Measurements from ENCODE around the gene RIMS1.

Gene RIMS1

GRCh38 chr6:72206606-72207005, 320.3 kb downstream of the RIMS1 start:
- H3K4me1 Mint-ChIP-seq (ENCODE audit: low read depth) = no peaks in the 10 kb centered on the region
- no peaks in the 10 kb centered on the region for H3K27me3 Mint-ChIP-seq (ENCODE audit: low read depth)
- H3K27ac Mint-ChIP-seq = no peak overlapping the region
- no peak overlapping the region for H3K4me3 Mint-ChIP-seq
- H3K36me3 Mint-ChIP-seq (ENCODE audit: low read depth) = no peaks in the 10 kb centered on the region
- no peaks in the 10 kb centered on the region for H3K9me3 Mint-ChIP-seq

- H3K9me3 Mint-ChIP-seq = no peaks in the 10 kb centered on the region
- H3K4me3 Mint-ChIP-seq = no peak overlapping the region
- no peak overlapping the region for H3K27ac Mint-ChIP-seq
- no peaks in the 10 kb centered on the region for H3K36me3 Mint-ChIP-seq (ENCODE audit: low read depth)
- H3K4me1 Mint-ChIP-seq (ENCODE audit: low read depth) = no peaks in the 10 kb centered on the region
- no peaks in the 10 kb centered on the region for H3K27me3 Mint-ChIP-seq (ENCODE audit: low read depth)
These were observed 326.3 kb downstream of the RIMS1 start for GRCh38 chr6:72212686-72213085.

- Mint-ChIP-seq H3K4me3 (no peak overlapping the region), H3K27ac (no peak overlapping the region), H3K4me1 (ENCODE audit: low read depth) (no peaks in the 10 kb centered on the region), H3K9me3 (no peaks in the 10 kb centered on the region), H3K27me3 (ENCODE audit: low read depth) (no peaks in the 10 kb centered on the region), H3K36me3 (ENCODE audit: low read depth) (no peaks in the 10 kb centered on the region)
These were observed 327.3 kb downstream of the RIMS1 start for GRCh38 chr6:72213654-72214053.

- Mint-ChIP-seq H3K9me3 (no peaks in the 10 kb centered on the region), H3K4me3 (no peak overlapping the region), H3K27me3 (ENCODE audit: low read depth) (no peaks in the 10 kb centered on the region), H3K4me1 (ENCODE audit: low read depth) (no peaks in the 10 kb centered on the region), H3K36me3 (ENCODE audit: low read depth) (no peaks in the 10 kb centered on the region), H3K27ac (no peak overlapping the region)
These were observed 330.1 kb downstream of the RIMS1 start for GRCh38 chr6:72216222-72217068.

- no peaks in the 10 kb centered on the region for H3K9me3 Mint-ChIP-seq
- H3K4me1 Mint-ChIP-seq (ENCODE audit: low read depth) = no peaks in the 10 kb centered on the region
- no peak overlapping the region for H3K27ac Mint-ChIP-seq
- no peaks in the 10 kb centered on the region for H3K36me3 Mint-ChIP-seq (ENCODE audit: low read depth)
- H3K4me3 Mint-ChIP-seq = no peak overlapping the region
- H3K27me3 Mint-ChIP-seq (ENCODE audit: low read depth) = no peaks in the 10 kb centered on the region
These were observed 331.3 kb downstream of the RIMS1 start for GRCh38 chr6:72217626-72218025.

GRCh38 chr6:72218125-72218524, 331.8 kb downstream of the RIMS1 start:
- no peak overlapping the region for H3K4me3 Mint-ChIP-seq
- H3K36me3 Mint-ChIP-seq (ENCODE audit: low read depth) = no peaks in the 10 kb centered on the region
- H3K27me3 Mint-ChIP-seq (ENCODE audit: low read depth) = no peaks in the 10 kb centered on the region
- H3K27ac Mint-ChIP-seq = no peak overlapping the region
- H3K4me1 Mint-ChIP-seq (ENCODE audit: low read depth) = no peaks in the 10 kb centered on the region
- no peaks in the 10 kb centered on the region for H3K9me3 Mint-ChIP-seq

GRCh38 chr6:72219536-72219935, 333.2 kb downstream of the RIMS1 start:
- Mint-ChIP-seq H3K36me3 (ENCODE audit: low read depth) (no peaks in the 10 kb centered on the region), H3K4me3 (no peak overlapping the region), H3K9me3 (no peaks in the 10 kb centered on the region), H3K4me1 (ENCODE audit: low read depth) (no peaks in the 10 kb centered on the region), H3K27me3 (ENCODE audit: low read depth) (no peaks in the 10 kb centered on the region), H3K27ac (no peak overlapping the region)

GRCh38 chr6:72238021-72238420, 351.7 kb downstream of the RIMS1 start:
- H3K4me1 Mint-ChIP-seq (ENCODE audit: low read depth) = no peaks in the 10 kb centered on the region
- no peaks in the 10 kb centered on the region for H3K36me3 Mint-ChIP-seq (ENCODE audit: low read depth)
- no peak overlapping the region for H3K4me3 Mint-ChIP-seq
- H3K27ac Mint-ChIP-seq = no peak overlapping the region
- no peaks in the 10 kb centered on the region for H3K27me3 Mint-ChIP-seq (ENCODE audit: low read depth)
- no peaks in the 10 kb centered on the region for H3K9me3 Mint-ChIP-seq

GRCh38 chr6:72238900-72239299, 352.6 kb downstream of the RIMS1 start:
- Mint-ChIP-seq H3K36me3 (ENCODE audit: low read depth) (no peaks in the 10 kb centered on the region), H3K4me1 (ENCODE audit: low read depth) (no peaks in the 10 kb centered on the region), H3K4me3 (no peak overlapping the region), H3K27me3 (ENCODE audit: low read depth) (no peaks in the 10 kb centered on the region), H3K27ac (no peak overlapping the region), H3K9me3 (no peaks in the 10 kb centered on the region)

- Mint-ChIP-seq H3K27ac (no peak overlapping the region), H3K4me3 (no peak overlapping the region), H3K36me3 (ENCODE audit: low read depth) (no peaks in the 10 kb centered on the region), H3K27me3 (ENCODE audit: low read depth) (no peaks in the 10 kb centered on the region), H3K4me1 (ENCODE audit: low read depth) (no peaks in the 10 kb centered on the region), H3K9me3 (no peaks in the 10 kb centered on the region)
These were observed 359.2 kb downstream of the RIMS1 start for GRCh38 chr6:72245565-72245964.

- Mint-ChIP-seq H3K36me3 (ENCODE audit: low read depth) (no peaks in the 10 kb centered on the region), H3K27ac (no peak overlapping the region), H3K9me3 (no peaks in the 10 kb centered on the region), H3K4me3 (no peak overlapping the region), H3K27me3 (ENCODE audit: low read depth) (no peaks in the 10 kb centered on the region), H3K4me1 (ENCODE audit: low read depth) (no peaks in the 10 kb centered on the region)
These were observed 360.6 kb downstream of the RIMS1 start for GRCh38 chr6:72246926-72247325.

GRCh38 chr6:72248621-72249020, 362.3 kb downstream of the RIMS1 start:
- H3K4me1 Mint-ChIP-seq (ENCODE audit: low read depth) = no peaks in the 10 kb centered on the region

GRCh38 chr6:72250664-72251063, 364.3 kb downstream of the RIMS1 start:
- Mint-ChIP-seq H3K27me3 (ENCODE audit: low read depth) (no peaks in the 10 kb centered on the region), H3K27ac (no peak overlapping the region), H3K4me3 (no peak overlapping the region), H3K9me3 (no peaks in the 10 kb centered on the region), H3K36me3 (ENCODE audit: low read depth) (no peaks in the 10 kb centered on the region), H3K4me1 (ENCODE audit: low read depth) (no peaks in the 10 kb centered on the region)

More at GRCh38 chr6:72248621-72249020, 362.3 kb downstream of the RIMS1 start:
- no peak overlapping the region for H3K27ac Mint-ChIP-seq
- no peaks in the 10 kb centered on the region for H3K27me3 Mint-ChIP-seq (ENCODE audit: low read depth)
- no peaks in the 10 kb centered on the region for H3K36me3 Mint-ChIP-seq (ENCODE audit: low read depth)
- H3K9me3 Mint-ChIP-seq = no peaks in the 10 kb centered on the region
- no peak overlapping the region for H3K4me3 Mint-ChIP-seq

- Mint-ChIP-seq H3K4me1 (ENCODE audit: low read depth) (no peaks in the 10 kb centered on the region), H3K27ac (no peak overlapping the region), H3K36me3 (ENCODE audit: low read depth) (no peaks in the 10 kb centered on the region), H3K9me3 (no peaks in the 10 kb centered on the region), H3K4me3 (no peak overlapping the region), H3K27me3 (ENCODE audit: low read depth) (no peaks in the 10 kb centered on the region)
These were observed 374.1 kb downstream of the RIMS1 start for GRCh38 chr6:72260489-72260888.

- Mint-ChIP-seq H3K4me1 (ENCODE audit: low read depth) (no peaks in the 10 kb centered on the region), H3K9me3 (no peaks in the 10 kb centered on the region), H3K27me3 (ENCODE audit: low read depth) (no peaks in the 10 kb centered on the region)
These were observed 375.2 kb downstream of the RIMS1 start for GRCh38 chr6:72261554-72261953.

More at GRCh38 chr6:72261554-72261953, 375.2 kb downstream of the RIMS1 start:
- no peaks in the 10 kb centered on the region for H3K36me3 Mint-ChIP-seq (ENCODE audit: low read depth)
- no peak overlapping the region for H3K27ac Mint-ChIP-seq
- no peak overlapping the region for H3K4me3 Mint-ChIP-seq
